ENCODE measurements around the gene PLP1. TPM values are rescaled to one million over a fixed set of nuclear protein-coding genes. Genes with fewer than 3 reads are reported as not detected.

Gene PLP1
- total and polyA plus RNA-seq, 12 donors: 0.17 to 10.6 (median 6.1) TPM

DNA sequence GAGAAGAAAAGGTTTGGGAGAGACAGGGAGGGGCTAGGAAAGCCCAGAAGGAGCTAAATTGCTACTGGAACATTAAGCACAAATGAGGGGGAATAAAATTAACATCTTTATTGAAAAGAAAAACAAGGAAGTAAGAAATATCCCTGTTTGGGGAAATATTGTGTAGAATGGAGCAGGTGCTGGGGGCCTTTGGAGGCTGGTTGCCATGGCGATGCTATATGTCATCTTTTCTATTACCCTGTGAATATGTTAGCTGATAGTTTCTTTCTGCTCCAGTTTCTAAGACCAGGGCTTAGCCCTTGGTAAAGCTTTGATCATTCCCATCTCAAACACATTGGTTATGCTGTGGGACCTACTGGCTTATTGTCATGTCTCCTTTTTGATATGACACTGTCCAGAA is 37.2 kb upstream of the PLP1 start:
- no peak for TF ChIP-seq CTCF (IDR thresholded peaks at IDR 0.05)
- TF ChIP-seq POLR2A (IDR thresholded peaks at IDR 0.05): no peak
- WGBS, 4 donors: 78 to 97% (median 79%) methylated on average over 1 of the region's 1 CpG
- Histone ChIP-seq H3K27ac (no peak overlapping the region), H3K4me3 (no peak overlapping the region), H3K9me3 (replicated peaks in 1 of 3) (no peaks in the 10 kb centered on the region), H3K27me3 (no peaks in the 10 kb centered on the region), H3K36me3 (replicated peaks in 1 of 2) (no peaks in the 10 kb centered on the region), H3K4me1 (replicated peaks in 1 of 2) (no peaks in the 10 kb centered on the region)
- intact Hi-C loops (cut with DNase I): no loop called here
- no peak for DNase-seq

DNA sequence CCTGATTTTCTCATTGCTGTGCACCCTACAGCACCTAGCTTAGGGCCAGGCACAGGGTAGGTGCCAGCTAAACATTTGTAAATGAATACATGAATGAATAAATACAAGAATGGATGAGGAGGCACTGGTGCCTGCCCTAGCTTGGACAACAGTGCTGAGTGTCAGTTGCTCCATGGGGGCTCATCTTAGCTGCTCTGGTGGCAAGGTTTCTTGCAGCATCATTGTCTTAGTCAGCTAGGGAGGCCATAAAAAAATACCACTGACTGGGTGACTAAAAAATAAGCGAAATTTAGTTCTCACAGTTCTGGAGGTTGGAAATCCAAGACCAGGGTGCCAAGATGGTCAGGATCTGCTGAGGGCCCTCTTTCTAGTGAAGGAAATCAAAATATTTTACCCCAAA is 34.8 kb upstream of the PLP1 start:
- no peaks in the 10 kb centered on the region for H3K36me3 ChIP-seq (replicated peaks in 1 of 2)
- WGBS, 4 donors: 59 to 89% (median 74%) methylated on average over 1 of the region's 1 CpG
- no peaks in the 10 kb centered on the region for H3K4me1 ChIP-seq (replicated peaks in 1 of 2)
- intact Hi-C loops (cut with DNase I): no loop called here
- no peak overlapping the region for H3K27ac ChIP-seq
- TF ChIP-seq CTCF (IDR thresholded peaks at IDR 0.05): no peak
- TF ChIP-seq POLR2A (IDR thresholded peaks at IDR 0.05): no peak
- no peak for DNase-seq
- no peak overlapping the region for H3K4me3 ChIP-seq
- H3K9me3 ChIP-seq (replicated peaks in 1 of 3): no peaks in the 10 kb centered on the region
- H3K27me3 ChIP-seq: no peaks in the 10 kb centered on the region

DNA sequence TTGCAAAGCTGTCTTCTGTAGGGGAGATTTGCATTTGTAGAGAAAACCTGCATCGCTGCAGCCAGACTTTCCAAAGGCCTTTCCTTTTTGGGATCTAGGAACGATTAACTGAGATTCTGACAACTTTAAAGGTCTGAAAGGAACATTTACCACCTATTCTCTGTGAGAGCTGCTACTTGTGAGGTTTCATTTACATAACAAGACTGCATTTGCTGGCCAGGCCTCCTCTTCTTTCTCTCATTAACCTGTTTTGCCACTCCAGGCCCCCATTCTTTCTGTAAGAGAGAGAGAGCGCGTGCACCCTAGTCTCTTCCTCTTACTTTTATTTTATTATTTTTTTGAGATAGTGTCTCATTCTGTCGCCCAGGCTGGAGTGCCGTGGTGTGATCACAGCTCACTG is 34.3 kb upstream of the PLP1 start:
- no peaks in the 10 kb centered on the region for H3K36me3 ChIP-seq (replicated peaks in 1 of 2)
- H3K27ac ChIP-seq: no peak overlapping the region
- H3K9me3 ChIP-seq (replicated peaks in 1 of 3): no peaks in the 10 kb centered on the region
- intact Hi-C loops (cut with DNase I): no loop called here
- 54 to 93% (median 76%) methylated on average over 6 of the region's 6 CpGs for WGBS, 4 donors
- TF ChIP-seq CTCF (IDR thresholded peaks at IDR 0.05): no peak
- no peak for TF ChIP-seq POLR2A (IDR thresholded peaks at IDR 0.05)
- no peaks in the 10 kb centered on the region for H3K27me3 ChIP-seq
- no peaks in the 10 kb centered on the region for H3K4me1 ChIP-seq (replicated peaks in 1 of 2)
- DNase-seq: no peak
- H3K4me3 ChIP-seq: no peak overlapping the region

DNA sequence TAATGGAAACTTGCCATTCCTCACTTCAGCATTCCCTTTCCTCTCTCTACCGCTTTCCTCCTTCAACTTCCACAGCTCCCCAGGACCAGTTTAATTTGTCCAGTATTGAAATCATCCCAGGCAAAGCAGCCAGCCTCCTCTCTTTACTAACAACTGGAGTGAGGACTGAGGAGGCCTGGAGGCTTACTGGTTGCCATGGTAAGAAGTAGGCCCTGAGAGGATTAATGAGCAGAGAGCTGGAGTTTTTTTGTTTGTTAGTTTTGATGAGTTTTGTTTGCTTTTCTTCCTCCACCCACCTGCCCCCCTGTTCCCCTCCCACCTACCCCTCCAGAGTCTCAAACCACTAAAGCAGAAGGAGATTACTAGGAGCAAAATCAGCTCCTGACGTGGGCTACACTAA is 29.5 kb upstream of the PLP1 start:
- Histone ChIP-seq H3K9me3 (replicated peaks in 1 of 3) (no peaks in the 10 kb centered on the region), H3K27ac (no peak overlapping the region), H3K27me3 (peaks cover 5% of the 10 kb centered on the region), H3K4me1 (replicated peaks in 1 of 2) (no peaks in the 10 kb centered on the region), H3K36me3 (replicated peaks in 1 of 2) (no peaks in the 10 kb centered on the region), H3K4me3 (no peak overlapping the region)
- intact Hi-C loops (cut with DNase I): no loop called here
- 82 to 94% (median 86%) methylated on average over 2 of the region's 2 CpGs for WGBS, 4 donors
- TF ChIP-seq CTCF (IDR thresholded peaks at IDR 0.05): no peak
- TF ChIP-seq POLR2A (IDR thresholded peaks at IDR 0.05): no peak
- no peak for DNase-seq
